Urinary bladder (tissue), 4 donors: Measurements from ENCODE around the gene SMYD3. TPM values are rescaled to one million over a fixed set of nuclear protein-coding genes. Genes with fewer than 3 reads are reported as not detected.
"Not testable (repeated sequence)": the region's sequence is repeated elsewhere in the genome, so short reads cannot be mapped to it uniquely, and the experiment has no call there.

Experiments
- DNase-seq: peaks from one replicate; pipeline ENCODE4 v3.0.0-alpha.2; 2015; ENCODE audit errors: extremely low spot score
- H3K27ac ChIP-seq: one replicate; pipeline ENCODE4 v1.5.1; 2013; ENCODE audit warnings: low read depth, mild to moderate bottlenecking, moderate library complexity
- H3K36me3 ChIP-seq: one replicate; pipeline ENCODE4 v1.6.1; 2013; ENCODE audit warnings: mild to moderate bottlenecking, moderate library complexity; ENCODE audit not compliant: insufficient read depth
- H3K4me1 ChIP-seq: one replicate; pipeline ENCODE4 v1.6.1; 2013; ENCODE audit warnings: mild to moderate bottlenecking, moderate library complexity; ENCODE audit not compliant: insufficient read depth
- H3K4me3 ChIP-seq: one replicate; pipeline ENCODE4 v1.5.1; 2013; ENCODE audit warnings: low read depth, low read length
- WGBS: extraction: QIAGEN DNeasy Blood & Tissue Kit; methylation state at CpG from one replicate; pipeline ENCODE4 v1.1.7; 2013; 5-methylcytosine and 5-hydroxymethylcytosine counted together
- polyA plus RNA-seq: library from polyadenylated mRNA; stranded (reverse); fragments of 200-250 nt; gene quantifications from one replicate; pipeline ENCODE4 v1.2.3, GENCODE V29; 2013
- total RNA-seq: library from RNA; depleted of rRNA; stranded (reverse); fragments of >200 nt; gene quantifications from one replicate; pipeline ENCODE4 v1.2.3, GENCODE V29; 2014
- donor health status: healthy with polysubstance abuse.
- donor health status: healthy.

Gene SMYD3
- total and polyA plus RNA-seq, 2 donors: 18.2 to 44.6 TPM

DNA sequence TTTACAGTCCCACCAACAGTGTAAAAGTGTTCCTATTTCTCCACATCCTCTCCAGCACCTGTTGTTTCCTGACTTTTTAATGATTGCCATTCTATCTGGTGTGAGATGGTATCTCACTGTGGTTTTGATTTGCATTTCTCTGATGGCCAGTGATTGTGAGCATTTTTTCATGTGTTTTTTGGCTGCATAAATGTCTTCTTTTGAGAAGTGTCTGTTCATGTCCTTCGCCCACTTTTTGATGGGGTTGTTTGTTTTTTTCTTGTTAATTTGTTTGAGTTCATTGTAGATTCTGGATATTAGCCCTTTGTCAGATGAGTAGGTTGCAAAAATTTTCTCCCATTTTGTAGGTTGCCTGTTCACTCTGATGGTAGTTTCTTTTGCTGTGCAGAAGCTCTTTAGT is 177.8 kb downstream of the SMYD3 start:
- not testable (repeated sequence) for H3K4me3 ChIP-seq, H3K36me3 ChIP-seq, DNase-seq, H3K27ac ChIP-seq, H3K4me1 ChIP-seq
- WGBS: no CpG with 5 or more reads among the region's 1 CpG

- Histone ChIP-seq H3K27ac (no peak overlapping the region), H3K36me3 (no peaks in the 10 kb centered on the region), H3K4me1 (no peaks in the 10 kb centered on the region), H3K4me3 (no peak overlapping the region)
- 94% methylated on average over 12 of the region's 12 CpGs for WGBS
- DNase-seq: no peak
These were observed 182.4 kb downstream of the SMYD3 start for GRCh38 chr1:246324711-246325110.

- not testable (repeated sequence) for DNase-seq, H3K27ac ChIP-seq, H3K4me1 ChIP-seq, H3K4me3 ChIP-seq, H3K36me3 ChIP-seq
- 94% methylated on average over 17 of the region's 17 CpGs for WGBS
These were observed 183.0 kb downstream of the SMYD3 start for GRCh38 chr1:246324033-246324432.

GRCh38 chr1:246320286-246320685 is 186.8 kb downstream of the SMYD3 start:
- WGBS: 72% methylated on average over 4 of the region's 4 CpGs
- no peak overlapping the region for H3K27ac ChIP-seq
- no peaks in the 10 kb centered on the region for H3K36me3 ChIP-seq
- no peak for DNase-seq
- H3K4me1 ChIP-seq: no peaks in the 10 kb centered on the region
- H3K4me3 ChIP-seq: no peak overlapping the region

GRCh38 chr1:246319083-246319714 is 187.9 kb downstream of the SMYD3 start:
- no peaks in the 10 kb centered on the region for H3K36me3 ChIP-seq
- 89% methylated on average over 5 of the region's 5 CpGs for WGBS
- no peaks in the 10 kb centered on the region for H3K4me1 ChIP-seq
- H3K27ac ChIP-seq: no peak overlapping the region
- no peak overlapping the region for H3K4me3 ChIP-seq
- DNase-seq: no peak

DNA sequence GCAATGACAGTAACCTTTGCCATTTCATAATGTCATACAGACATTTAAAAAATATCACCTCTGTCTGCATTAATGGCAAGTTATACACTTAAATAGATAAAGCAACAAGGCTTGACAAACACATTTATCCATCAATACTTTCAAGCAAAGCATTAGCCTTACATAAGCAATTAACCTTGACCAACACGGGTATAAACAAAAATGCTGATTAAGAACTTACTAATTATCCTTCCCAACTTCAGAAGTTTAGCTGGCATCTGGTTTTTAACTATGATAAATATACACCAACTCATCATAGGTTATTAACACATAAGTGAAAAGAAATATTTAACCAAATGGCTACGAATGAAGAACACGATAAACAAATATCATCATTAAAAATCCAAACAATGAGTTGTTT is 188.5 kb downstream of the SMYD3 start:
- Histone ChIP-seq H3K27ac (no peak overlapping the region), H3K4me3 (no peak overlapping the region), H3K4me1 (no peaks in the 10 kb centered on the region), H3K36me3 (no peaks in the 10 kb centered on the region)
- WGBS: 91% methylated on average over 3 of the region's 3 CpGs
- DNase-seq: no peak

DNA sequence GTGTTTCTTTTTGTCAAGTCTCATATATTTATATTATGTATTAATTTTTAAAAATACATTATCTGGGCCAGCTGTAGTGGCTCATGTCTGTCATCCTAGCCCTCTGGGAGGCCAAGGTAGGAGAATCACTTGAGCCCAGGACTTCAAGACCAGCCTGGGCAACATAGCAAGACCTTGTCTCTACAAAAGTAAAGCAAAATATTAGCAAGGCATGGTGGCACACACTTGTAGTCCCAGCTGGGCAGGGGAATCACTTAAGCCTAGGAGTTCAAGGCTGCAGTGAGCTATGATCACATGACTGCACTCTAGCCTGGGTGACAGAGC is 189.1 kb downstream of the SMYD3 start:
- H3K4me1 ChIP-seq: no peaks in the 10 kb centered on the region
- no peak overlapping the region for H3K4me3 ChIP-seq
- no peak overlapping the region for H3K27ac ChIP-seq
- H3K36me3 ChIP-seq: peaks cover 2% of the 10 kb centered on the region
- DNase-seq: no peak

- DNase-seq: no peak
- WGBS: 94% methylated on average over 4 of the region's 4 CpGs
- Histone ChIP-seq H3K4me3 (no peak overlapping the region), H3K36me3 (peaks cover 3% of the 10 kb centered on the region), H3K4me1 (no peaks in the 10 kb centered on the region), H3K27ac (no peak overlapping the region)
These were observed 189.6 kb downstream of the SMYD3 start for GRCh38 chr1:246317332-246318035.

DNA sequence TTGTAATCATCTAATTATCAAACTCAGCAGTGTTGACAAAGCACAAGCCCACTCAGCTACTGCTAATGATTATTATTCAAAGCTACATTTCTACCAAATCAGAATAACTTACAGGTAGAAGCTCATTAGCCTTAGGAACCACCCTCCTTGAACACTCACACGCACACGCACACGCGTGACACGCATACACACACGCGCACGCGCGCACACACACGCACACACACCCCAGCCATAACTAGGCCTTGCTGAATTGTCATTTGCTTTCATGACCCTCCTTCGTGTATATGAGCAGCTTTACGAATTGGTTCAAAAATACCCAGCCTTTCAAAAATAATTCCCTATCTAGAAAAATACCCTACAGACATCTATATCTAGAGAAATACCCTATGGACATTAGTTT is 195.6 kb downstream of the SMYD3 start:
- over 99% methylated on average over 13 of the region's 13 CpGs for WGBS
- H3K36me3 ChIP-seq: peaks cover 3% of the 10 kb centered on the region
- H3K4me3 ChIP-seq: no peak overlapping the region
- no peaks in the 10 kb centered on the region for H3K4me1 ChIP-seq
- DNase-seq: no peak
- H3K27ac ChIP-seq: no peak overlapping the region

DNA sequence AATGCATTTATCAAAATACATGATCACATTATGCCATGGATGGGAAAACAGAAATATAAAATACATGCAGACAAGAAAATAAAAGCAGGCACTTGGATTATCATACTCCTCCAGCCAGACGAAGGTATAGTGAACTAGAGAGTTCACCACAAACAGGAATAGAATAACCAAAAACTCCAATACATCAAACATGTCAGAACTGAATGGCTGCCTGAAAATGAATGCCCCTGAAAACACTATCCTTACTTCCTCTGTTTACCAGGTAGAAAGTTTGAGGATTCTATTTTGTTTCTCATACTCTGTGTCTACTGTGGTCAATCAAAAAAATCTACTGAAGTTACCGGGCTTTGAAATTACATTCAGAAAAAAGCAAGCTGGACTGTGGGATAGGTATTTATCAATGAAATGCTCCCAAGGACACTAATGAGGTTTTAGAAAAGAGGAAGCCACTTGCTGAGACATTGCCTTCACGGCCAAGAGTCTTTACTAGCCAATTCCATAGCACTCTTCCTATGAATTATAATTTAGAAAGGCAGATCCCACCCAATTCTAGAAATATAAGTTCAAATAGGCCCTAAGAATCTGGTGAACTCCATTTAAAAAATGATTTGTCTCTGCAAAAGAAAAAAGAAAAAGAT is 197.7 kb downstream of the SMYD3 start:
- WGBS: 92% methylated on average over 3 of the region's 3 CpGs
- no peak for DNase-seq
- Histone ChIP-seq H3K27ac (no peak overlapping the region), H3K4me1 (no peaks in the 10 kb centered on the region), H3K4me3 (no peak overlapping the region), H3K36me3 (peaks cover 3% of the 10 kb centered on the region)

GRCh38 chr1:246308533-246309075 is 198.5 kb downstream of the SMYD3 start:
- no peak overlapping the region for H3K4me3 ChIP-seq
- H3K36me3 ChIP-seq: peaks cover 3% of the 10 kb centered on the region
- no peak overlapping the region for H3K27ac ChIP-seq
- no peak for DNase-seq
- no peaks in the 10 kb centered on the region for H3K4me1 ChIP-seq
- 86% methylated on average over 3 of the region's 3 CpGs for WGBS

GRCh38 chr1:246306415-246307037 is 200.6 kb downstream of the SMYD3 start:
- 93% methylated on average over 3 of the region's 3 CpGs for WGBS
- Histone ChIP-seq H3K27ac (no peak overlapping the region), H3K4me3 (no peak overlapping the region), H3K36me3 (no peaks in the 10 kb centered on the region), H3K4me1 (no peaks in the 10 kb centered on the region)
- no peak for DNase-seq

DNA sequence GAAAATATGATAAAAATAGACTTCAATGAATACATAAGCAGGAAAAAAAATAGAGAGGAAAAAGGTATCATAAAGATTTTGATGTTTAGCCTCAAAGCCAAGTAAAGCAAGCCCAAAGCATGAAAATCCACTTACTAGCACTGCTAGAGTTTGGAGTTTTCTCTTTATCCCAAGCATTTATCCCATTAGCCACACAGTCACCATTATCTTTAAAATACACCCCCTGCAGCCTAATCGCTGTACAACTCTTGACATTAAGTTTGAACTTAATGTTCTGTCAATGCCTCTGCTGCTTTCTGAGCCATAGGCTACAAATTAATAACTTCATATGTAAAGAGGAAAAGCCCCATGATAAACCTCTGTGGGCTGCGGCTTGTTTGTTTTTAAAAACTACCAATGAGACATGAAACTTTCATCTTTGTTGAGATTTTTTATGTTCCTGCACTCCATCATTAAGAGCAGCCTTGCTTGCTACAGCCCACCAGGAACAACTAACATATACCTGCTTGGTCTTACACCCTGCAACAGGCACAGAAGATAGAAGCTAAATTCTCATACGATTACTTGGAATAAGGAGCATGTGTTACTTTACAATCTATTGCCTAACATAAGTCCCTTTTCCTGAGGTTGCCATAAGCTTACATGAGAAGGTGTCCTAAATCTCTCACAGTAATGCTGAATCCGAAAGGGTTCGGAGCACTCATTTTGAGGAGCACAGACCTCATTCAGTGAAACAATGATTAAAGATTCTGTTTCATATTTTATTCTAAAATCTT is 202.4 kb downstream of the SMYD3 start:
- Histone ChIP-seq H3K4me1 (no peaks in the 10 kb centered on the region), H3K27ac (no peak overlapping the region), H3K4me3 (no peak overlapping the region), H3K36me3 (no peaks in the 10 kb centered on the region)
- WGBS: 92% methylated on average over 5 of the region's 5 CpGs
- DNase-seq: no peak
